A549 (cell line): ENCODE results near the gene ITPRID1.

ENCODE experiments used
- CBX2 ChIP-seq: fragments of 200-600 bp; sonication (generic); IDR thresholded peaks from 2 replicates; pipeline ENCODE4 v1.6.1; 2016; ENCODE audit warnings: low read depth, mild to moderate bottlenecking, borderline replicate concordance
- CHD4 ChIP-seq: fragments of 200-600 bp; sonication (generic); IDR thresholded peaks from 2 replicates; pipeline ENCODE4 v1.6.1; 2016; ENCODE audit warnings: antibody characterized with exemption, mild to moderate bottlenecking, borderline replicate concordance
- JUNB ChIP-seq: fragments of >200 bp; sonication (Bioruptor Twin); formaldehyde crosslinking; IDR thresholded peaks from 2 replicates; pipeline ENCODE4 v1.6.1; 2016
- POLR2A ChIP-seq: IDR thresholded peaks from 2 replicates; pipeline ENCODE4 v1.6.1; 2012; ENCODE audit warnings: mild to moderate bottlenecking, low read length
- POLR2AphosphoS2 ChIP-seq: conservative IDR thresholded peaks from 2 replicates; pipeline ENCODE4 v1.6.1; 2012; ENCODE audit warnings: low read length, improper control_type of control experiment, inconsistent platforms
- RCOR1 ChIP-seq: fragments of 150-350 bp; IDR thresholded peaks from 2 replicates; pipeline ENCODE4 v1.6.1; 2014; ENCODE audit warnings: antibody characterized with exemption, low read length, low read depth
- RFX5 ChIP-seq: fragments of 450-650 bp; IDR thresholded peaks from 2 replicates; pipeline ENCODE4 v1.7.1; 2014; ENCODE audit warnings: antibody characterized with exemption, mild to moderate bottlenecking, moderate library complexity
- SREBF2 ChIP-seq: fragments of 450-650 bp; IDR thresholded peaks from 2 replicates; pipeline ENCODE4 v1.6.1; 2014; ENCODE audit warnings: mild to moderate bottlenecking, moderate library complexity
- TF ChIP-seq, protein P1 (sequence below): fragments of >200 bp; sonication (Bioruptor Twin); formaldehyde crosslinking; IDR thresholded peaks from 3 replicates; pipeline ENCODE4 v1.5.1; 2016
- TF ChIP-seq, protein P2 (sequence below): fragments of 200-600 bp; sonication (generic); IDR thresholded peaks from 2 replicates; pipeline ENCODE4 v1.6.1; 2016; ENCODE audit warnings: antibody characterized with exemption, mild to moderate bottlenecking, moderate library complexity
- TF ChIP-seq, protein P3 (sequence below): fragments of >200 bp; sonication (Bioruptor Twin); formaldehyde crosslinking; IDR thresholded peaks from 3 replicates; pipeline ENCODE4 v1.6.1; 2016

DNA sequence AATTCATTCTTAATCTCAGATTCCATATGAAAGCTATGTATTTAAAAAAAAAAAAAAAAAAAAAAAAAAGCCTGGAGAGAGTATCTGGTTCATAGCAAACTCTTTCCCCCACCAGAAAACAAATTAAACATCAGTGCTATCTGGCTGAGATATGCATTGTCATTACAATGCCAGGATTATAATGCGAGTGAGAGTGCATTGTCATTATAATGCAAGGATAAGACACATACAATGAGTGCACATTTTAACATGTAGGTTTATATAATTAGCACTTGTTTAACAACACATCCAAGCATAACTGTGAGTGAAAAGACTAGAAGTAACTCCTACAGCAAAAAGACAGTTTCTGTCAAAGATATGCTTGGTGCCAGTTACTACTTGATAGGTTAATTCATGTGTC is 48.1 kb downstream of the ITPRID1 start:
- TF ChIP-seq POLR2AphosphoS2 (no peak), CHD4 (no peak), RCOR1 (no peak), POLR2A (no peak), SREBF2 (no peak), RFX5 (no peak), CBX2 (no peak), JUNB (no peak)
- TF ChIP-seq, protein P1, sequence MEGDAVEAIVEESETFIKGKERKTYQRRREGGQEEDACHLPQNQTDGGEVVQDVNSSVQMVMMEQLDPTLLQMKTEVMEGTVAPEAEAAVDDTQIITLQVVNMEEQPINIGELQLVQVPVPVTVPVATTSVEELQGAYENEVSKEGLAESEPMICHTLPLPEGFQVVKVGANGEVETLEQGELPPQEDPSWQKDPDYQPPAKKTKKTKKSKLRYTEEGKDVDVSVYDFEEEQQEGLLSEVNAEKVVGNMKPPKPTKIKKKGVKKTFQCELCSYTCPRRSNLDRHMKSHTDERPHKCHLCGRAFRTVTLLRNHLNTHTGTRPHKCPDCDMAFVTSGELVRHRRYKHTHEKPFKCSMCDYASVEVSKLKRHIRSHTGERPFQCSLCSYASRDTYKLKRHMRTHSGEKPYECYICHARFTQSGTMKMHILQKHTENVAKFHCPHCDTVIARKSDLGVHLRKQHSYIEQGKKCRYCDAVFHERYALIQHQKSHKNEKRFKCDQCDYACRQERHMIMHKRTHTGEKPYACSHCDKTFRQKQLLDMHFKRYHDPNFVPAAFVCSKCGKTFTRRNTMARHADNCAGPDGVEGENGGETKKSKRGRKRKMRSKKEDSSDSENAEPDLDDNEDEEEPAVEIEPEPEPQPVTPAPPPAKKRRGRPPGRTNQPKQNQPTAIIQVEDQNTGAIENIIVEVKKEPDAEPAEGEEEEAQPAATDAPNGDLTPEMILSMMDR, result no peak
- TF ChIP-seq, protein P2, sequence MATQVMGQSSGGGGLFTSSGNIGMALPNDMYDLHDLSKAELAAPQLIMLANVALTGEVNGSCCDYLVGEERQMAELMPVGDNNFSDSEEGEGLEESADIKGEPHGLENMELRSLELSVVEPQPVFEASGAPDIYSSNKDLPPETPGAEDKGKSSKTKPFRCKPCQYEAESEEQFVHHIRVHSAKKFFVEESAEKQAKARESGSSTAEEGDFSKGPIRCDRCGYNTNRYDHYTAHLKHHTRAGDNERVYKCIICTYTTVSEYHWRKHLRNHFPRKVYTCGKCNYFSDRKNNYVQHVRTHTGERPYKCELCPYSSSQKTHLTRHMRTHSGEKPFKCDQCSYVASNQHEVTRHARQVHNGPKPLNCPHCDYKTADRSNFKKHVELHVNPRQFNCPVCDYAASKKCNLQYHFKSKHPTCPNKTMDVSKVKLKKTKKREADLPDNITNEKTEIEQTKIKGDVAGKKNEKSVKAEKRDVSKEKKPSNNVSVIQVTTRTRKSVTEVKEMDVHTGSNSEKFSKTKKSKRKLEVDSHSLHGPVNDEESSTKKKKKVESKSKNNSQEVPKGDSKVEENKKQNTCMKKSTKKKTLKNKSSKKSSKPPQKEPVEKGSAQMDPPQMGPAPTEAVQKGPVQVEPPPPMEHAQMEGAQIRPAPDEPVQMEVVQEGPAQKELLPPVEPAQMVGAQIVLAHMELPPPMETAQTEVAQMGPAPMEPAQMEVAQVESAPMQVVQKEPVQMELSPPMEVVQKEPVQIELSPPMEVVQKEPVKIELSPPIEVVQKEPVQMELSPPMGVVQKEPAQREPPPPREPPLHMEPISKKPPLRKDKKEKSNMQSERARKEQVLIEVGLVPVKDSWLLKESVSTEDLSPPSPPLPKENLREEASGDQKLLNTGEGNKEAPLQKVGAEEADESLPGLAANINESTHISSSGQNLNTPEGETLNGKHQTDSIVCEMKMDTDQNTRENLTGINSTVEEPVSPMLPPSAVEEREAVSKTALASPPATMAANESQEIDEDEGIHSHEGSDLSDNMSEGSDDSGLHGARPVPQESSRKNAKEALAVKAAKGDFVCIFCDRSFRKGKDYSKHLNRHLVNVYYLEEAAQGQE, result no peak
- TF ChIP-seq, protein P3, sequence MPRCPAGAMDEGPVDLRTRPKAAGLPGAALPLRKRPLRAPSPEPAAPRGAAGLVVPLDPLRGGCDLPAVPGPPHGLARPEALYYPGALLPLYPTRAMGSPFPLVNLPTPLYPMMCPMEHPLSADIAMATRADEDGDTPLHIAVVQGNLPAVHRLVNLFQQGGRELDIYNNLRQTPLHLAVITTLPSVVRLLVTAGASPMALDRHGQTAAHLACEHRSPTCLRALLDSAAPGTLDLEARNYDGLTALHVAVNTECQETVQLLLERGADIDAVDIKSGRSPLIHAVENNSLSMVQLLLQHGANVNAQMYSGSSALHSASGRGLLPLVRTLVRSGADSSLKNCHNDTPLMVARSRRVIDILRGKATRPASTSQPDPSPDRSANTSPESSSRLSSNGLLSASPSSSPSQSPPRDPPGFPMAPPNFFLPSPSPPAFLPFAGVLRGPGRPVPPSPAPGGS, result no peak
